Brain microvascular endothelial cell (primary cell): ENCODE results near the gene BRF1.

Experiments
- DNase-seq: peaks from one replicate; pipeline ENCODE4 v3.0.0-alpha.2; 2020
- H3K27ac ChIP-seq: fragments of 250-450 bp; sonication (Bioruptor Pico); 2 replicates; pipeline ENCODE4 v1.5.1; 2020; ENCODE audit warnings: mild to moderate bottlenecking, moderate library complexity
- H3K27me3 ChIP-seq: fragments of 250-450 bp; sonication (Bioruptor Pico); replicated peaks from 2 replicates; pipeline ENCODE4 v1.5.1; 2020; ENCODE audit warnings: mild to moderate bottlenecking
- H3K36me3 ChIP-seq: fragments of 250-450 bp; sonication (Bioruptor Pico); replicated peaks from 2 replicates; pipeline ENCODE4 v1.5.1; 2020; ENCODE audit warnings: mild to moderate bottlenecking
- H3K4me3 ChIP-seq: 2 replicates; pipeline ENCODE4 v1.5.1; 2011; ENCODE audit warnings: low read depth, mild to moderate bottlenecking, control low read depth, low read length, moderate library complexity
- CTCF ChIP-seq: IDR thresholded peaks from 2 replicates; pipeline ENCODE4 v1.5.1; 2011; ENCODE audit warnings: low read depth, mild to moderate bottlenecking, moderate library complexity, low read length, control low read depth, inconsistent platforms; ENCODE audit errors: missing control alignments
- in situ Hi-C: cut with HindIII; loops from 2 replicates; pipeline ENCODE4 v1.10.0; 2017; ENCODE audit warnings: low sequenced_read_pairs, low pct_ligation_motif_present

Gene BRF1

DNA sequence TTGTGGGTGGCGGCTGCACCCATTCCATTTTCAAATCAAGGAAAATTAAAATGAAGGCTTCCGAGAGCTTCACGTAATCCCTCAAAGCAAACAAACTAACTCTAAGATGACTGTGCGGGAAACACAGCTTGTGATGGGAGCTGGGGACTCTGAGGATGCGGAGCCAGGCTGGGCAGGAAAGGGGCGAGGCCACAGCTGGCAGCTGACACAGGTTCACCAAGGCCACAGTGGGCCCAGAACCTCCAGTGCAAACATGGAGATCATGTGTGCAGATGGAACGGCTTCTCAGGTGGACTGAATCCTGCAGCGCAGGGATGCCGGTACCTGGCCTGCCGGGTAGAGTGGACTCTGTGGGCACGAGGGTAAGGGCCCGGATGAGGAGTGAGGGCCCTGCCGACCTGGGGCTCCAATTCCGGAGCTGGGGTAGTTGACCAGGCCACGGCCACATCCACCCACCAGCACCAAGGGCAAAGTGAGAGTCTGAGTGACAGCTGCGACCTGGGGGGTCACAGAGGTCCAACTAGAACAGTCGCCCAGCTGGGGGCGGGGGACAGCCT, 71.6 kb downstream of the BRF1 start:
- no peak overlapping the region for H3K27ac ChIP-seq
- no peaks in the 10 kb centered on the region for H3K27me3 ChIP-seq
- TF ChIP-seq CTCF, result no peak
- peaks cover 2% of the 10 kb centered on the region for H3K36me3 ChIP-seq
- no peak for DNase-seq
- H3K4me3 ChIP-seq, result no peak overlapping the region
- in situ Hi-C loops, result no loop called here

GRCh38 chr14:105228562-105228961, 72.2 kb downstream of the BRF1 start:
- H3K27me3 ChIP-seq, result no peaks in the 10 kb centered on the region
- no peak overlapping the region for H3K4me3 ChIP-seq
- no peak for TF ChIP-seq CTCF
- in situ Hi-C loops, result no loop called here
- H3K27ac ChIP-seq, result no peak overlapping the region
- H3K36me3 ChIP-seq, result peaks cover 6% of the 10 kb centered on the region
- no peak for DNase-seq

DNA sequence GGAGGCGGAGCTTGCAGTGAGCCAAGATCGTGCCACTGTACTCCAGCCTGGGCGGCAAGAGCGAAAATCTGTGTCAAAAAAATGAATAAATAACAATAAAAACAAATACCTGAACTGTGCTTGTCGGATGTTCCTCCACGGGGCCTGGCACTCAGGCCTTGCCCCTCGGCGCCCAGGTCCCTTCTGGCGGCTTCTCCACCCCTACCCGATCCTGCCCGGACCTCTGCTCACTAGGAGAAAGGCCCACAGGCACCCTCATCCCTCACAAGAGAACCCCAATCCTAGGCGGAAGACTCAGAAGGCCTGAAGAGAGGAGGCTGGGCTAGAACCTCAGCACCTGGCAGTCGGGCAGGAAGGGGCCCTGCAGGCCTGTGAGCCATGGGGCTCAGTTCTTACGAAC, 73.5 kb downstream of the BRF1 start:
- no peak for DNase-seq
- Histone ChIP-seq H3K4me3 (no peak overlapping the region), H3K27me3 (no peaks in the 10 kb centered on the region), H3K36me3 (peaks cover 6% of the 10 kb centered on the region), H3K27ac (no peak overlapping the region)
- TF ChIP-seq CTCF, result no peak
- in situ Hi-C loops, result no loop called here

- Histone ChIP-seq H3K27me3 (no peaks in the 10 kb centered on the region), H3K36me3 (peaks cover 7% of the 10 kb centered on the region), H3K4me3 (no peak overlapping the region), H3K27ac (no peak overlapping the region)
- no peak for DNase-seq
- in situ Hi-C loops, result no loop called here
- no peak for TF ChIP-seq CTCF
Observed at GRCh38 chr14:105226198-105226597, 74.6 kb downstream of the BRF1 start.

DNA sequence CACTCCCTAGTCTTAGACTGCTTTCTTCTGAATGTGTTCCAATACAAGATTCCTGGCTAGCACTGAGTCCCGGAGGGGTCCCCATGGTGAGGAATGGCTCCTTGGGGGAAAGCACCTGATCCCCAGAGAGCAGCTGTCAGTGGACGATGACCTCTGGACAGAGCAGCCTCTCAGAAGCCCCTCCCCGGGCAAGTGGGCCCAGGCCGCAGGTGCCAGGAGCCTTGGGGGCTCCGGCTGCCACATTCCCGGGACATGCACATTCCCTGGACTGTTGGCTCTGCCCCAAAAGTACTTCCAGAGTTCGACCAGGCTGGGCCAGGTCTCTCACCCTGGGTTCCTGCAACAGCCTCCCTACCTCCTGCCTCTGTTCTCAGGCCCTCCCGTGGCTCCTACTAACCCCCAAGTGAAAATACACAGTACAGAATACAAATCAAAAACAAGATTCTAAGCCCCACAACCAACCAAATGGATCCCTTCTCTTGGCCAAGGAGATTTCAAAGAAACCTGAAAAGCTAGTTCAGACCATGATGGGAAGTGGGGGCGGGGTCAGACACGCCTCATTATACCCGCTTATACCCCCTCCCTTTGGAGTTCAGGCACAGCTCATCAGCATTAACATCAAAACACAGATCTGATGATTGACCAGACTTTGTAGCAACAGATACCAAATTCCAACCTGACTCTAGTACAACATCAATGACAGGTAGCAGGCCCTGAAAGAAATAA, 75.8 kb downstream of the BRF1 start:
- in situ Hi-C loops, result no loop called here
- Histone ChIP-seq H3K27me3 (no peaks in the 10 kb centered on the region), H3K4me3 (no peak overlapping the region), H3K27ac (no peak overlapping the region), H3K36me3 (peaks cover 12% of the 10 kb centered on the region)
- no peak for DNase-seq
- TF ChIP-seq CTCF, result no peak
